HepG2 (cell line): ENCODE data around the gene NTN3. TPM values are rescaled to one million over a fixed set of nuclear protein-coding genes. Genes with fewer than 3 reads are reported as not detected.
A peak's percentile ranks its signal among the peaks of the same experiment; 100 is the strongest.

Experiments
- ATAC-seq: fragments of 200-7000 bp; cut with Tn5 transposase; 3 replicates; pipeline ENCODE4 v1.9.1; 2020; ENCODE audit warnings: mild to moderate bottlenecking, moderate library complexity
- BruUV-seq: library from RNA; stranded (reverse); fragments of 400-500 nt; replicated peaks from 2 replicates; lab custom pipeline; 2021; lab: Mats Ljungman, UMichigan
- CTCF ChIA-PET: fragments of 300-600 bp; formaldehyde crosslinking; extraction: SDS; loops from one replicate; lab custom pipeline; 2021; ENCODE audit warnings: low total read pairs, inconsistent platforms, low intra/inter-chr PET ratio; lab: Yijun Ruan, JAX
- POLR2A ChIA-PET: fragments of 350-600 bp; sonication (Branson Sonifier 250); formaldehyde crosslinking; loops from one replicate; lab custom pipeline; 2020; ENCODE audit warnings: antibody characterized with exemption, inconsistent platforms; lab: Yijun Ruan, JAX
- DNase-seq: peaks from one replicate; pipeline ENCODE4 v3.0.0-alpha.2; 2015; ENCODE audit warnings: low spot score
- FAIRE-seq: peaks from 3 replicates; lab custom pipeline; 2011; peaks lifted over from hg19 to GRCh38; lab: Jason Lieb, UNC
- H2AFZ ChIP-seq: one replicate; pipeline ENCODE4 v1.6.1; 2011; ENCODE audit warnings: low read length, inconsistent platforms
- H3K27ac ChIP-seq: fragments of 300-600 bp; 3 replicates; pipeline ENCODE4 v1.8.0; 2011; ENCODE audit warnings: mixed run types, mild to moderate bottlenecking, mixed read lengths, low read length, inconsistent platforms; ENCODE audit not compliant: insufficient read depth; ENCODE audit errors: extremely low read length
- H3K27me3 ChIP-seq, 2 experiments: fragments of 200-600 bp in 1 of 2; 2 replicates in 1 of 2; 3 replicates in 1 of 2; pipeline versions ENCODE4 v1.6.0 to v1.8.0; 2011; ENCODE audit warnings: low read length in 2 of 2, mild to moderate bottlenecking in 2 of 2, moderate library complexity in 2 of 2, inconsistent platforms in 1 of 2; ENCODE audit not compliant: insufficient read depth in 2 of 2, control insufficient read depth in 1 of 2
- H3K36me3 ChIP-seq, 2 experiments: fragments of 200-600 bp in 1 of 2; replicated peaks in 1 of 2; 2 replicates in 1 of 2; 3 replicates in 1 of 2; pipeline versions ENCODE4 v1.5.1 to v1.8.0; 2011; ENCODE audit warnings: low read length in 2 of 2, inconsistent platforms in 1 of 2; ENCODE audit not compliant: insufficient read depth in 2 of 2, control insufficient read depth in 1 of 2
- H3K4me1 ChIP-seq: 2 replicates; pipeline ENCODE4 v1.5.1; 2012; ENCODE audit warnings: low read length, inconsistent platforms; ENCODE audit not compliant: insufficient read depth
- H3K4me2 ChIP-seq: 2 replicates; pipeline ENCODE4 v1.6.0; 2011; ENCODE audit warnings: low read depth, low read length, inconsistent platforms
- H3K4me3 ChIP-seq, 3 experiments: fragments of 200-600 bp in 1 of 3; sonication (generic), shearing (Covaris generic) in 1 of 3; replicated peaks in 1 of 3; 2 replicates each; pipeline ENCODE4 v1.5.1; 2011 to 2016; ENCODE audit warnings: low read length in 3 of 3, inconsistent platforms in 2 of 3, low read depth in 2 of 3, mild to moderate bottlenecking in 2 of 3, control low read depth in 1 of 3, mixed read lengths in 1 of 3; ENCODE audit not compliant: insufficient read depth in 1 of 3
- H3K79me2 ChIP-seq: one replicate; pipeline ENCODE4 v1.6.1; 2011; ENCODE audit warnings: low read length, inconsistent platforms; ENCODE audit not compliant: insufficient read depth
- H3K9ac ChIP-seq: 2 replicates; pipeline ENCODE4 v1.6.0; 2011; ENCODE audit warnings: mild to moderate bottlenecking, low read depth, low read length, inconsistent platforms; ENCODE audit not compliant: insufficient read depth
- H3K9me3 ChIP-seq: 2 replicates; pipeline ENCODE4 v1.5.1; 2012; ENCODE audit warnings: mild to moderate bottlenecking, low read length
- H4K20me1 ChIP-seq: 2 replicates; pipeline ENCODE4 v1.6.0; 2011; ENCODE audit warnings: inconsistent platforms, mild to moderate bottlenecking, low read length, moderate library complexity; ENCODE audit not compliant: insufficient read depth
- BRF2 ChIP-seq: sonication (generic); formaldehyde crosslinking; IDR thresholded peaks from 2 replicates; pipeline ENCODE4 v1.8.1; 2022; ENCODE audit warnings: mild to moderate bottlenecking, missing genetic modification reagents
- IRX3 ChIP-seq: sonication (generic); formaldehyde crosslinking; IDR thresholded peaks from 2 replicates; pipeline ENCODE4 v1.8.1; 2023; ENCODE audit warnings: mild to moderate bottlenecking, low read depth, missing genetic modification reagents, borderline replicate concordance
- ISX ChIP-seq: sonication (generic); formaldehyde crosslinking; conservative IDR thresholded peaks from 2 replicates; pipeline ENCODE4 v1.5.0; 2020; ENCODE audit warnings: missing genetic modification reagents
- KLF12 ChIP-seq: sonication (generic); formaldehyde crosslinking; IDR thresholded peaks from 2 replicates; pipeline ENCODE4 v1.4.0; 2020; ENCODE audit warnings: missing genetic modification reagents, borderline replicate concordance
- NFYC ChIP-seq: IDR thresholded peaks from 2 replicates; pipeline ENCODE4 v1.6.1; 2016; ENCODE audit warnings: missing genetic modification reagents, missing compliant biosample characterization
- PHF20 ChIP-seq: sonication (generic); formaldehyde crosslinking; IDR thresholded peaks from 2 replicates; pipeline ENCODE4 v1.5.0; 2020; ENCODE audit warnings: mild to moderate bottlenecking, missing genetic modification reagents
- POLR2A ChIP-seq, 2 experiments: IDR thresholded peaks; 2 replicates each; pipeline ENCODE4 v1.6.1; 2011; ENCODE audit warnings: low read depth in 2 of 2, low read length in 2 of 2, mild to moderate bottlenecking in 1 of 2, moderate library complexity in 1 of 2; ENCODE audit not compliant: insufficient read depth in 1 of 2
- TOE1 ChIP-seq: sonication (generic); formaldehyde crosslinking; IDR thresholded peaks from 2 replicates; pipeline ENCODE4 v1.4.0; 2020; ENCODE audit warnings: mild to moderate bottlenecking, missing genetic modification reagents
- ZKSCAN1 ChIP-seq: fragments of 150-350 bp; IDR thresholded peaks from 2 replicates; pipeline ENCODE4 v1.6.1; 2014; ENCODE audit warnings: low read length
- ZMYM2 ChIP-seq: sonication (generic); formaldehyde crosslinking; IDR thresholded peaks from 2 replicates; pipeline ENCODE4 v1.8.0; 2022; ENCODE audit warnings: mild to moderate bottlenecking, missing genetic modification reagents
- ZNF230 ChIP-seq: sonication (generic); formaldehyde crosslinking; IDR thresholded peaks from 2 replicates; pipeline ENCODE4 v1.4.0; 2020; ENCODE audit warnings: mild to moderate bottlenecking, missing genetic modification reagents
- ZNF276 ChIP-seq: sonication (generic); formaldehyde crosslinking; IDR thresholded peaks from 2 replicates; pipeline ENCODE4 v1.4.0; 2020; ENCODE audit warnings: mild to moderate bottlenecking, low read depth, missing genetic modification reagents
- ZNF281 ChIP-seq: sonication (generic); formaldehyde crosslinking; IDR thresholded peaks from 2 replicates; pipeline ENCODE4 v1.4.0; 2020; ENCODE audit warnings: missing genetic modification reagents, borderline replicate concordance
- ZNF776 ChIP-seq: sonication (generic); formaldehyde crosslinking; IDR thresholded peaks from 2 replicates; pipeline ENCODE4 v1.4.0; 2020; ENCODE audit warnings: mild to moderate bottlenecking, missing genetic modification reagents
- ZNF784 ChIP-seq: sonication (generic); formaldehyde crosslinking; IDR thresholded peaks from 2 replicates; pipeline ENCODE4 v1.5.1; 2020; ENCODE audit warnings: missing genetic modification reagents, mild to moderate bottlenecking, borderline replicate concordance
- ZSCAN21 ChIP-seq: sonication (generic); formaldehyde crosslinking; IDR thresholded peaks from 2 replicates; pipeline ENCODE4 v1.8.0; 2022; ENCODE audit warnings: mild to moderate bottlenecking, missing genetic modification reagents, moderate library complexity, borderline replicate concordance
- WGBS: methylation state at CpG from one replicate; pipeline ENCODE4 v1.1.6; 2017; ENCODE audit warnings: low lambda C conversion rate; 5-methylcytosine and 5-hydroxymethylcytosine counted together
- in situ Hi-C: cut with HindIII; loops from 2 replicates; pipeline ENCODE4 v1.10.0; 2017; ENCODE audit warnings: low pct_unique_long_range_greater_than_20kb; ENCODE audit not compliant: extremely low pct_ligation_motif_present
- intact Hi-C: fragments of 100-400 bp; cut with micrococcal nuclease; formaldehyde crosslinking; loops from one replicate; pipeline ENCODE4 v1.10.0; 2022; ENCODE audit not compliant: unreplicated experiment
- polyA plus RNA-seq, 8 experiments: library from polyadenylated mRNA; depleted of rRNA in 3 of 8; stranded (reverse) in 7 of 8; unstranded in 1 of 8; fragments of >200 nt; fragmentation: Illumina TruSeq in 4 of 8; extraction: Trizol in 4 of 8; gene quantifications; 2 replicates each; pipeline versions ENCODE4 v1.2.1 to v1.2.3, GENCODE V29; 2011 to 2016; ENCODE audit warnings: low read depth in 4 of 8, missing spikeins in 1 of 8, mixed read lengths in 1 of 8; ENCODE audit not compliant: insufficient read depth in 1 of 8
- total RNA-seq, 5 experiments: library from RNA; depleted of rRNA; stranded (reverse); fragments of >200 nt; fragmentation: Illumina TruSeq; extraction: Trizol; gene quantifications; 2 replicates each; pipeline ENCODE4 v1.2.3, GENCODE V29; 2016; ENCODE audit warnings: low read depth in 1 of 5

NTN3 gene
- total and polyA plus RNA-seq, 2 of the 13 experiments (the other 11 are each of a cell fraction or from before 2014, with no cell fraction given): 0.09 to 0.20 TPM

- TF ChIP-seq ZNF276 (CRISPR knock-in tag): no peak
- TF ChIP-seq ZNF776 (CRISPR knock-in tag): 0 out of 2 replicates have a peak, but pooled peaks have one; percentile 21
- TF ChIP-seq NFYC (CRISPR knock-in tag): peak; percentile 79
- TF ChIP-seq TOE1: no peak; the same call in 1 of the 2 replicates
- TF ChIP-seq KLF12 (CRISPR knock-in tag): no peak
- TF ChIP-seq, all 625 proteins: peak for 122
Observed at GRCh38 chr16:2459647-2460390, 11.3 kb upstream of the NTN3 start, which contains the start of gene TEDC2 (continued).

- WGBS: 43% methylated on average over 1 of the region's 20 CpGs
- Histone ChIP-seq H3K36me3 (peaks cover 11 to 19% of the 10 kb centered on the region in 2 experiments; a peak in 4 of 5 replicates), H3K4me1 (peaks cover 24% of the 10 kb centered on the region), H3K79me2 (no peaks in the 10 kb centered on the region), H3K9me3 (no peaks in the 10 kb centered on the region), H3K9ac (peak overlapping the region; percentile 72), H3K27me3 (no peaks in the 10 kb centered on the region), H3K4me2 (peak overlapping the region; percentile 98), H3K4me3 (peak overlapping the region; percentile 59 to 75 (median 65); a peak in 5 of 6 replicates), H3K27ac (peak overlapping the region; percentile 78), H2AFZ (no peak overlapping the region), H4K20me1 (no peaks in the 10 kb centered on the region)
- in situ Hi-C loops: no loop called here
- intact Hi-C loops: no loop called here
- BruUV-seq: no TSS peak
- FAIRE-seq: no peak
- DNase-seq: no peak
- ATAC-seq: no peak
- ChIA-PET CTCF (no interaction called here), POLR2A (interaction anchor here (0.8 to 1.7 kb wide), 7 partner anchors 9 to 64 kb away, joined by 3 to 9 read pairs (median 5); partner anchors contain the start of genes NTN3 and TBC1D24)
- no peak for TF ChIP-seq ISX (CRISPR knock-in tag)
- 0 out of 2 replicates have a peak, but pooled peaks have one; percentile 21 for TF ChIP-seq BRF2 (CRISPR knock-in tag)
- TF ChIP-seq ZKSCAN1: no peak
- TF ChIP-seq ZNF281 (CRISPR knock-in tag): no peak
- TF ChIP-seq ZMYM2 (CRISPR knock-in tag): no peak
- TF ChIP-seq ZSCAN21 (CRISPR knock-in tag): peak; percentile 10
- 0 out of 2 replicates have a peak, but pooled peaks have one; percentile 33 for TF ChIP-seq ZNF230 (CRISPR knock-in tag)
- 0 out of 2 replicates have a peak, but pooled peaks have one; percentile 14 for TF ChIP-seq IRX3 (CRISPR knock-in tag)
- TF ChIP-seq ZNF784 (CRISPR knock-in tag): no peak
- TF ChIP-seq POLR2A (IDR thresholded peaks at IDR 0.05; ENCODE audit: insufficient read depth in 1 of 2, low read depth in 2 of 2, low read length in 2 of 2): peak in 1 of 2 experiments; percentile 16; a peak in 1 of 4 replicates
- 0 out of 2 replicates have a peak, but pooled peaks have one; percentile 16 for TF ChIP-seq PHF20 (CRISPR knock-in tag)
Observed at GRCh38 chr16:2460391-2460713, 10.7 kb upstream of the NTN3 start.
